ENCODE data around the gene CABLES1.
A peak's percentile ranks its signal among the peaks of the same experiment; 100 is the strongest.

The CABLES1 gene

DNA sequence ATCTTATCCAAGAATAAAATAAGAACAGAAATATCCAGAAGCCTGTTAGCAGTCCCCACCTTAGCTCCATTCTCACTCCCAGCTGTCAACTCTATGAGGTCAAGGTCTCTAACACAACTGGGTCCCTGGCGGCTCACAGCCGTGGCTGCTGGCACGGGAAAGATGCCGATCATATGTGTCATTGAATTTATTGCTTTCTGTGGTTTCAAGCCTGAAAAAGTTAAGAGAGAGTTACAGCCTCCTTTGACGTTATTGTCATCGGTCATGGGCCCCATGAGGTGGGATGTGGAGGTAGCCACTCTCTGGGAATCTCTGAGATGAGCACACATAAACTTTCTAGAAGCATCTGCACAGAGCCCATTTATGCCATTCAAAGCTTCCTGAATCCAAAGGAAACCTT, 28.7 kb upstream of the CABLES1 start (continued):
- TF ChIP-seq, protein P1, sequence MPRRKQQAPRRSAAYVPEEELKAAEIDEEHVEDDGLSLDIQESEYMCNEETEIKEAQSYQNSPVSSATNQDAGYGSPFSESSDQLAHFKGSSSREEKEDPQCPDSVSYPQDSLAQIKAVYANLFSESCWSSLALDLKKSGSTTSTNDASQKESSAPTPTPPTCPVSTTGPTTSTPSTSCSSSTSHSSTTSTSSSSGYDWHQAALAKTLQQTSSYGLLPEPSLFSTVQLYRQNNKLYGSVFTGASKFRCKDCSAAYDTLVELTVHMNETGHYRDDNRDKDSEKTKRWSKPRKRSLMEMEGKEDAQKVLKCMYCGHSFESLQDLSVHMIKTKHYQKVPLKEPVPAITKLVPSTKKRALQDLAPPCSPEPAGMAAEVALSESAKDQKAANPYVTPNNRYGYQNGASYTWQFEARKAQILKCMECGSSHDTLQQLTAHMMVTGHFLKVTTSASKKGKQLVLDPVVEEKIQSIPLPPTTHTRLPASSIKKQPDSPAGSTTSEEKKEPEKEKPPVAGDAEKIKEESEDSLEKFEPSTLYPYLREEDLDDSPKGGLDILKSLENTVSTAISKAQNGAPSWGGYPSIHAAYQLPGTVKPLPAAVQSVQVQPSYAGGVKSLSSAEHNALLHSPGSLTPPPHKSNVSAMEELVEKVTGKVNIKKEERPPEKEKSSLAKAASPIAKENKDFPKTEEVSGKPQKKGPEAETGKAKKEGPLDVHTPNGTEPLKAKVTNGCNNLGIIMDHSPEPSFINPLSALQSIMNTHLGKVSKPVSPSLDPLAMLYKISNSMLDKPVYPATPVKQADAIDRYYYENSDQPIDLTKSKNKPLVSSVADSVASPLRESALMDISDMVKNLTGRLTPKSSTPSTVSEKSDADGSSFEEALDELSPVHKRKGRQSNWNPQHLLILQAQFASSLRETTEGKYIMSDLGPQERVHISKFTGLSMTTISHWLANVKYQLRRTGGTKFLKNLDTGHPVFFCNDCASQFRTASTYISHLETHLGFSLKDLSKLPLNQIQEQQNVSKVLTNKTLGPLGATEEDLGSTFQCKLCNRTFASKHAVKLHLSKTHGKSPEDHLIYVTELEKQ (tag by site-specific recombination; IDR thresholded peaks at IDR 0.05; ENCODE audit: borderline replicate concordance) = peak; percentile 88
- TF ChIP-seq HOXA7 (CRISPR knock-in tag; IDR thresholded peaks at IDR 0.05; ENCODE audit: borderline replicate concordance) (no peak), ZBTB8A (tag by site-specific recombination; IDR thresholded peaks at IDR 0.05) (no peak), ZNF843 (tag by site-specific recombination; IDR thresholded peaks at IDR 0.05) (peak; percentile 73; the same call in 1 of the 2 replicates), GLIS1 (tag by site-specific recombination; IDR thresholded peaks at IDR 0.05) (peak; percentile 88), ZNF629 (tag by site-specific recombination; IDR thresholded peaks at IDR 0.05) (peak; percentile 95), IKZF3 (tag by site-specific recombination; IDR thresholded peaks at IDR 0.05) (peak; percentile 62), ZNF791 (tag by site-specific recombination; IDR thresholded peaks at IDR 0.05) (no peak), ZSCAN16 (tag by site-specific recombination; IDR thresholded peaks at IDR 0.05) (no peak), ZBTB48 (tag by site-specific recombination; IDR thresholded peaks at IDR 0.05) (peak; percentile 35; the same call in 1 of the 2 replicates), ZEB2 (tag by site-specific recombination; IDR thresholded peaks at IDR 0.05) (no peak; the same call in 1 of the 2 replicates), WT1 (tag by site-specific recombination; IDR thresholded peaks at IDR 0.05) (peak; percentile 59), TRIM28 (IDR thresholded peaks at IDR 0.05; ENCODE audit: borderline replicate concordance, low read length) (no peak), BCL11A (tag by site-specific recombination; IDR thresholded peaks at IDR 0.05; ENCODE audit: low read depth) (peak; percentile 84; the same call in 1 of the 2 replicates), ZNF324 (tag by site-specific recombination; IDR thresholded peaks at IDR 0.05) (no peak), GLIS2 (tag by site-specific recombination; IDR thresholded peaks at IDR 0.05) (peak; percentile 64; the same call in 1 of the 2 replicates), SP7 (tag by site-specific recombination; IDR thresholded peaks at IDR 0.05) (peak; percentile 85), ZSCAN30 (tag by site-specific recombination; IDR thresholded peaks at IDR 0.05) (peak; percentile 100), KLF8 (tag by site-specific recombination; IDR thresholded peaks at IDR 0.05) (peak; percentile 66; the same call in 1 of the 2 replicates), ZNF510 (tag by site-specific recombination; IDR thresholded peaks at IDR 0.05; ENCODE audit: insufficient replicate concordance) (no peak), ZNF426 (tag by site-specific recombination; IDR thresholded peaks at IDR 0.05) (no peak), ZFP3 (tag by site-specific recombination; IDR thresholded peaks at IDR 0.05; ENCODE audit: low read depth) (no peak), PRDM1 (tag by site-specific recombination; IDR thresholded peaks at IDR 0.05) (peak; percentile 74)
- TF ChIP-seq, protein P2, sequence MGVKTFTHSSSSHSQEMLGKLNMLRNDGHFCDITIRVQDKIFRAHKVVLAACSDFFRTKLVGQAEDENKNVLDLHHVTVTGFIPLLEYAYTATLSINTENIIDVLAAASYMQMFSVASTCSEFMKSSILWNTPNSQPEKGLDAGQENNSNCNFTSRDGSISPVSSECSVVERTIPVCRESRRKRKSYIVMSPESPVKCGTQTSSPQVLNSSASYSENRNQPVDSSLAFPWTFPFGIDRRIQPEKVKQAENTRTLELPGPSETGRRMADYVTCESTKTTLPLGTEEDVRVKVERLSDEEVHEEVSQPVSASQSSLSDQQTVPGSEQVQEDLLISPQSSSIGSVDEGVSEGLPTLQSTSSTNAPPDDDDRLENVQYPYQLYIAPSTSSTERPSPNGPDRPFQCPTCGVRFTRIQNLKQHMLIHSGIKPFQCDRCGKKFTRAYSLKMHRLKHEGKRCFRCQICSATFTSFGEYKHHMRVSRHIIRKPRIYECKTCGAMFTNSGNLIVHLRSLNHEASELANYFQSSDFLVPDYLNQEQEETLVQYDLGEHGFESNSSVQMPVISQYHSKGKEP (tag by site-specific recombination; IDR thresholded peaks at IDR 0.05) = 0 out of 2 replicates have a peak, but pooled peaks have one; percentile 41
- TF ChIP-seq, protein P3, sequence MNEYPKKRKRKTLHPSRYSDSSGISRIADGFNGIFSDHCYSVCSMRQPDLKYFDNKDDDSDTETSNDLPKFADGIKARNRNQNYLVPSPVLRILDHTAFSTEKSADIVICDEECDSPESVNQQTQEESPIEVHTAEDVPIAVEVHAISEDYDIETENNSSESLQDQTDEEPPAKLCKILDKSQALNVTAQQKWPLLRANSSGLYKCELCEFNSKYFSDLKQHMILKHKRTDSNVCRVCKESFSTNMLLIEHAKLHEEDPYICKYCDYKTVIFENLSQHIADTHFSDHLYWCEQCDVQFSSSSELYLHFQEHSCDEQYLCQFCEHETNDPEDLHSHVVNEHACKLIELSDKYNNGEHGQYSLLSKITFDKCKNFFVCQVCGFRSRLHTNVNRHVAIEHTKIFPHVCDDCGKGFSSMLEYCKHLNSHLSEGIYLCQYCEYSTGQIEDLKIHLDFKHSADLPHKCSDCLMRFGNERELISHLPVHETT (tag by site-specific recombination; IDR thresholded peaks at IDR 0.05) = peak; percentile 70
- TF ChIP-seq, protein P4, sequence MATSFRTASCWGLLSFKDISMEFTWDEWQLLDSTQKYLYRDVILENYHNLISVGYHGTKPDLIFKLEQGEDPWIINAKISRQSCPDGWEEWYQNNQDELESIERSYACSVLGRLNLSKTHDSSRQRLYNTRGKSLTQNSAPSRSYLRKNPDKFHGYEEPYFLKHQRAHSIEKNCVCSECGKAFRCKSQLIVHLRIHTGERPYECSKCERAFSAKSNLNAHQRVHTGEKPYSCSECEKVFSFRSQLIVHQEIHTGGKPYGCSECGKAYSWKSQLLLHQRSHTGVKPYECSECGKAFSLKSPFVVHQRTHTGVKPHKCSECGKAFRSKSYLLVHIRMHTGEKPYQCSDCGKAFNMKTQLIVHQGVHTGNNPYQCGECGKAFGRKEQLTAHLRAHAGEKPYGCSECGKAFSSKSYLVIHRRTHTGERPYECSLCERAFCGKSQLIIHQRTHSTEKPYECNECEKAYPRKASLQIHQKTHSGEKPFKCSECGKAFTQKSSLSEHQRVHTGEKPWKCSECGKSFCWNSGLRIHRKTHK (tag by site-specific recombination; IDR thresholded peaks at IDR 0.05) = no peak
- TF ChIP-seq, protein P5, sequence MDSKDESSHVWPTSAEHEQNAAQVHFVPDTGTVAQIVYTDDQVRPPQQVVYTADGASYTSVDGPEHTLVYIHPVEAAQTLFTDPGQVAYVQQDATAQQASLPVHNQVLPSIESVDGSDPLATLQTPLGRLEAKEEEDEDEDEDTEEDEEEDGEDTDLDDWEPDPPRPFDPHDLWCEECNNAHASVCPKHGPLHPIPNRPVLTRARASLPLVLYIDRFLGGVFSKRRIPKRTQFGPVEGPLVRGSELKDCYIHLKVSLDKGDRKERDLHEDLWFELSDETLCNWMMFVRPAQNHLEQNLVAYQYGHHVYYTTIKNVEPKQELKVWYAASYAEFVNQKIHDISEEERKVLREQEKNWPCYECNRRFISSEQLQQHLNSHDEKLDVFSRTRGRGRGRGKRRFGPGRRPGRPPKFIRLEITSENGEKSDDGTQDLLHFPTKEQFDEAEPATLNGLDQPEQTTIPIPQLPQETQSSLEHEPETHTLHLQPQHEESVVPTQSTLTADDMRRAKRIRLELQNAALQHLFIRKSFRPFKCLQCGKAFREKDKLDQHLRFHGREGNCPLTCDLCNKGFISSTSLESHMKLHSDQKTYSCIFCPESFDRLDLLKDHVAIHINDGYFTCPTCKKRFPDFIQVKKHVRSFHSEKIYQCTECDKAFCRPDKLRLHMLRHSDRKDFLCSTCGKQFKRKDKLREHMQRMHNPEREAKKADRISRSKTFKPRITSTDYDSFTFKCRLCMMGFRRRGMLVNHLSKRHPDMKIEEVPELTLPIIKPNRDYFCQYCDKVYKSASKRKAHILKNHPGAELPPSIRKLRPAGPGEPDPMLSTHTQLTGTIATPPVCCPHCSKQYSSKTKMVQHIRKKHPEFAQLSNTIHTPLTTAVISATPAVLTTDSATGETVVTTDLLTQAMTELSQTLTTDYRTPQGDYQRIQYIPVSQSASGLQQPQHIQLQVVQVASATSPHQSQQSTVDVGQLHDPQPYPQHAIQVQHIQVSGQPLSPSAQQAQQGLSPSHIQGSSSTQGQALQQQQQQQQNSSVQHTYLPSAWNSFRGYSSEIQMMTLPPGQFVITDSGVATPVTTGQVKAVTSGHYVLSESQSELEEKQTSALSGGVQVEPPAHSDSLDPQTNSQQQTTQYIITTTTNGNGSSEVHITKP (tag by site-specific recombination; IDR thresholded peaks at IDR 0.05) = peak; percentile 6; the same call in 1 of the 2 replicates
- TF ChIP-seq, protein P6, sequence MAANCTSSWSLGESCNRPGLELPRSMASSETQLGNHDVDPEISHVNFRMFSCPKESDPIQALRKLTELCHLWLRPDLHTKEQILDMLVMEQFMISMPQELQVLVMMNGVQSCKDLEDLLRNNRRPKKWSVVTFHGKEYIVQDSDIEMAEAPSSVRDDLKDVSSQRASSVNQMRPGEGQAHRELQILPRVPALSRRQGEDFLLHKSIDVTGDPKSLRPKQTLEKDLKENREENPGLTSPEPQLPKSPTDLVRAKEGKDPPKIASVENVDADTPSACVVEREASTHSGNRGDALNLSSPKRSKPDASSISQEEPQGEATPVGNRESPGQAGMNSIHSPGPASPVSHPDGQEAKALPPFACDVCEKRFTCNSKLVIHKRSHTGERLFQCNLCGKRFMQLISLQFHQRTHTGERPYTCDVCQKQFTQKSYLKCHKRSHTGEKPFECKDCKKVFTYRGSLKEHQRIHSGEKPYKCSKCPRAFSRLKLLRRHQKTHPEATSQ (tag by site-specific recombination; IDR thresholded peaks at IDR 0.05) = no peak
